ENCODE data around the gene KIAA0930.

- TF ChIP-seq CTCF (IDR thresholded peaks at IDR 0.05) (peak; percentile 44 to 66 (median 53)), POLR2A (IDR thresholded peaks at IDR 0.05) (no peak)
Measured at GRCh38 chr22:45208993-45209838, 31.5 kb downstream of the KIAA0930 start.
